ENCODE measurements around the gene BMP7. TPM values are rescaled to one million over a fixed set of nuclear protein-coding genes. Genes with fewer than 3 reads are reported as not detected.

Gene BMP7
- total RNA-seq, 1 donor from 2014 or later = 0.21 TPM

GRCh38 chr20:57176842-57177241 lies 89.6 kb downstream of the BMP7 start:
- no peaks in the 10 kb centered on the region for H3K27me3 Mint-ChIP-seq (ENCODE audit: insufficient read depth)
- no peaks in the 10 kb centered on the region for H3K9me3 Mint-ChIP-seq
- no peaks in the 10 kb centered on the region for H3K36me3 Mint-ChIP-seq (ENCODE audit: low read depth)
- intact Hi-C loops (cut with micrococcal nuclease) = no loop called here
- H3K4me3 Mint-ChIP-seq = no peak overlapping the region
- H3K27ac Mint-ChIP-seq = no peak overlapping the region
- peaks cover 18% of the 10 kb centered on the region for H3K4me1 Mint-ChIP-seq (ENCODE audit: low read depth)
- no peak for DNase-seq (ENCODE audit: low spot score)

- intact Hi-C loops (cut with micrococcal nuclease) = no loop called here
- Mint-ChIP-seq H3K27ac (peak overlapping the region; percentile 53), H3K27me3 (ENCODE audit: insufficient read depth) (no peaks in the 10 kb centered on the region), H3K9me3 (no peaks in the 10 kb centered on the region), H3K4me3 (no peak overlapping the region), H3K36me3 (ENCODE audit: low read depth) (no peaks in the 10 kb centered on the region), H3K4me1 (ENCODE audit: low read depth) (peaks cover 18% of the 10 kb centered on the region)
- DNase-seq (ENCODE audit: low spot score) = no peak
Measured at GRCh38 chr20:57175397-57176010, 90.9 kb downstream of the BMP7 start.

- H3K27ac Mint-ChIP-seq = no peak overlapping the region
- no peaks in the 10 kb centered on the region for H3K36me3 Mint-ChIP-seq (ENCODE audit: low read depth)
- no peak overlapping the region for H3K4me3 Mint-ChIP-seq
- intact Hi-C loops (cut with micrococcal nuclease) = no loop called here
- peaks cover 18% of the 10 kb centered on the region for H3K4me1 Mint-ChIP-seq (ENCODE audit: low read depth)
- DNase-seq (ENCODE audit: low spot score) = no peak
- no peaks in the 10 kb centered on the region for H3K27me3 Mint-ChIP-seq (ENCODE audit: insufficient read depth)
- no peaks in the 10 kb centered on the region for H3K9me3 Mint-ChIP-seq
Measured at GRCh38 chr20:57174737-57175136, 91.7 kb downstream of the BMP7 start.

GRCh38 chr20:57173986-57174385 lies 92.5 kb downstream of the BMP7 start:
- Mint-ChIP-seq H3K27ac (no peak overlapping the region), H3K36me3 (ENCODE audit: low read depth) (no peaks in the 10 kb centered on the region), H3K27me3 (ENCODE audit: insufficient read depth) (no peaks in the 10 kb centered on the region), H3K4me3 (no peak overlapping the region), H3K9me3 (no peaks in the 10 kb centered on the region), H3K4me1 (ENCODE audit: low read depth) (peaks cover 18% of the 10 kb centered on the region)
- DNase-seq (ENCODE audit: low spot score) = no peak
- intact Hi-C loops (cut with micrococcal nuclease) = no loop called here

GRCh38 chr20:57173041-57173440 lies 93.4 kb downstream of the BMP7 start:
- Mint-ChIP-seq H3K4me1 (ENCODE audit: low read depth) (peaks cover 18% of the 10 kb centered on the region), H3K4me3 (no peak overlapping the region), H3K36me3 (ENCODE audit: low read depth) (no peaks in the 10 kb centered on the region), H3K27me3 (ENCODE audit: insufficient read depth) (no peaks in the 10 kb centered on the region), H3K9me3 (no peaks in the 10 kb centered on the region), H3K27ac (no peak overlapping the region)
- DNase-seq (ENCODE audit: low spot score) = no peak
- intact Hi-C loops (cut with micrococcal nuclease) = no loop called here

GRCh38 chr20:57170343-57170742 lies 96.1 kb downstream of the BMP7 start:
- Mint-ChIP-seq H3K27me3 (ENCODE audit: insufficient read depth) (no peaks in the 10 kb centered on the region), H3K9me3 (no peaks in the 10 kb centered on the region), H3K4me3 (no peak overlapping the region), H3K36me3 (ENCODE audit: low read depth) (no peaks in the 10 kb centered on the region), H3K4me1 (ENCODE audit: low read depth) (peaks cover 12% of the 10 kb centered on the region), H3K27ac (no peak overlapping the region)
- DNase-seq (ENCODE audit: low spot score) = no peak
- intact Hi-C loops (cut with micrococcal nuclease) = no loop called here

- Mint-ChIP-seq H3K27me3 (ENCODE audit: insufficient read depth) (no peaks in the 10 kb centered on the region), H3K4me3 (no peak overlapping the region), H3K36me3 (ENCODE audit: low read depth) (no peaks in the 10 kb centered on the region), H3K9me3 (no peaks in the 10 kb centered on the region), H3K4me1 (ENCODE audit: low read depth) (no peaks in the 10 kb centered on the region), H3K27ac (no peak overlapping the region)
- no peak for DNase-seq (ENCODE audit: low spot score)
- intact Hi-C loops (cut with micrococcal nuclease) = no loop called here
Measured at GRCh38 chr20:57169162-57169561, 97.3 kb downstream of the BMP7 start.

- H3K36me3 Mint-ChIP-seq (ENCODE audit: low read depth) = no peaks in the 10 kb centered on the region
- H3K4me1 Mint-ChIP-seq (ENCODE audit: low read depth) = no peaks in the 10 kb centered on the region
- no peaks in the 10 kb centered on the region for H3K9me3 Mint-ChIP-seq
- no peak overlapping the region for H3K4me3 Mint-ChIP-seq
- no peak overlapping the region for H3K27ac Mint-ChIP-seq
- intact Hi-C loops (cut with micrococcal nuclease) = no loop called here
- DNase-seq (ENCODE audit: low spot score) = no peak
- no peaks in the 10 kb centered on the region for H3K27me3 Mint-ChIP-seq (ENCODE audit: insufficient read depth)
Measured at GRCh38 chr20:57167971-57168701, 98.3 kb downstream of the BMP7 start.

GRCh38 chr20:57167292-57167655 lies 99.2 kb downstream of the BMP7 start:
- DNase-seq (ENCODE audit: low spot score) = no peak
- H3K27ac Mint-ChIP-seq = peak overlapping the region; percentile 40
- H3K9me3 Mint-ChIP-seq = no peaks in the 10 kb centered on the region
- H3K36me3 Mint-ChIP-seq (ENCODE audit: low read depth) = no peaks in the 10 kb centered on the region
- no peaks in the 10 kb centered on the region for H3K4me1 Mint-ChIP-seq (ENCODE audit: low read depth)
- H3K27me3 Mint-ChIP-seq (ENCODE audit: insufficient read depth) = no peaks in the 10 kb centered on the region
- intact Hi-C loops (cut with micrococcal nuclease) = no loop called here
- no peak overlapping the region for H3K4me3 Mint-ChIP-seq

- intact Hi-C loops (cut with micrococcal nuclease) = no loop called here
- H3K27me3 Mint-ChIP-seq (ENCODE audit: insufficient read depth) = no peaks in the 10 kb centered on the region
- no peaks in the 10 kb centered on the region for H3K36me3 Mint-ChIP-seq (ENCODE audit: low read depth)
- H3K4me3 Mint-ChIP-seq = no peak overlapping the region
- H3K4me1 Mint-ChIP-seq (ENCODE audit: low read depth) = no peaks in the 10 kb centered on the region
- H3K27ac Mint-ChIP-seq = no peak overlapping the region
- DNase-seq (ENCODE audit: low spot score) = no peak
- H3K9me3 Mint-ChIP-seq = no peaks in the 10 kb centered on the region
Measured at GRCh38 chr20:57166568-57167291, 99.7 kb downstream of the BMP7 start.

- no peaks in the 10 kb centered on the region for H3K36me3 Mint-ChIP-seq (ENCODE audit: low read depth)
- no peak overlapping the region for H3K4me3 Mint-ChIP-seq
- intact Hi-C loops (cut with micrococcal nuclease) = no loop called here
- DNase-seq (ENCODE audit: low spot score) = no peak
- no peaks in the 10 kb centered on the region for H3K9me3 Mint-ChIP-seq
- H3K4me1 Mint-ChIP-seq (ENCODE audit: low read depth) = no peaks in the 10 kb centered on the region
- H3K27ac Mint-ChIP-seq = no peak overlapping the region
- H3K27me3 Mint-ChIP-seq (ENCODE audit: insufficient read depth) = no peaks in the 10 kb centered on the region
Measured at GRCh38 chr20:57165427-57166004, 100.9 kb downstream of the BMP7 start.

- Mint-ChIP-seq H3K4me3 (no peak overlapping the region), H3K4me1 (ENCODE audit: low read depth) (no peaks in the 10 kb centered on the region), H3K36me3 (ENCODE audit: low read depth) (no peaks in the 10 kb centered on the region), H3K9me3 (no peaks in the 10 kb centered on the region), H3K27ac (no peak overlapping the region), H3K27me3 (ENCODE audit: insufficient read depth) (no peaks in the 10 kb centered on the region)
- intact Hi-C loops (cut with micrococcal nuclease) = no loop called here
- no peak for DNase-seq (ENCODE audit: low spot score)
Measured at GRCh38 chr20:57164872-57165271, 101.6 kb downstream of the BMP7 start.

GRCh38 chr20:57163041-57163440 lies 103.4 kb downstream of the BMP7 start:
- no peaks in the 10 kb centered on the region for H3K4me1 Mint-ChIP-seq (ENCODE audit: low read depth)
- no peaks in the 10 kb centered on the region for H3K9me3 Mint-ChIP-seq
- no peak overlapping the region for H3K4me3 Mint-ChIP-seq

More at GRCh38 chr20:57163041-57163440, 103.4 kb downstream of the BMP7 start:
- H3K27ac Mint-ChIP-seq = no peak overlapping the region
- intact Hi-C loops (cut with micrococcal nuclease) = no loop called here
- no peaks in the 10 kb centered on the region for H3K27me3 Mint-ChIP-seq (ENCODE audit: insufficient read depth)
- no peak for DNase-seq (ENCODE audit: low spot score)
- H3K36me3 Mint-ChIP-seq (ENCODE audit: low read depth) = no peaks in the 10 kb centered on the region
